Activated CD8-positive, alpha-beta memory T cell treated with anti-CD3 and anti-CD28 coated beads for 4 hours (primary cell): ENCODE data around the gene MAFB.

Experiments
- DNase-seq, 2 donors: peaks; one replicate each; pipeline ENCODE4 v3.0.0-alpha.2; 2020; ENCODE audit warnings: low read depth in 2 of 2

Gene MAFB

DNA sequence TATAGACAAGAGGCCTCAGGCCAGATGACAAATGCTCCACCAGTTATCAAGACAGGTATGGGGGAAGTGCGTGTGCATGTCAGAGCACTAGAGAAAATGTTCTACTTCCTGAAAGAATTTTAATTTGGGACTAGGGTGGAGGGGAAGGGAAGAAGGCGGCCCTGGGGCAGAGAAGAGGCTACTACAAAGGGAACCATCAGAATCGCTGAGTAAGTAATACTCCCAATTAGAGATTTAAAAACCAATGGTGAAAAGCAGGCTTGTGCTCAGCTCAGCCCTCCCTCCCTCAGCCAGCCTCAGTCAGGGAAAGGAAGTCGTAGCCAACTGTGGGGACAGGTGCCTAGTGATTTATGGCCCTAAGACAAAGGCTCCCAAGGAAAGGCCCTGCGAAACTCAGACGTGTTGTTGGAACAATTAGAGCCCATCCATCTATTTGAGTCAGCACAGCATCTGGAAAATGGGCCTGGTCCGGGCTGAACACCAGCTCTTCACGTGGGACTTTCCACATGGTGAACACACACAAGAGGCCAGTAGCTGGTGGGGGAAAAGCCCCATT is 15.0 kb upstream of the MAFB start:
- no peak for DNase-seq

DNA sequence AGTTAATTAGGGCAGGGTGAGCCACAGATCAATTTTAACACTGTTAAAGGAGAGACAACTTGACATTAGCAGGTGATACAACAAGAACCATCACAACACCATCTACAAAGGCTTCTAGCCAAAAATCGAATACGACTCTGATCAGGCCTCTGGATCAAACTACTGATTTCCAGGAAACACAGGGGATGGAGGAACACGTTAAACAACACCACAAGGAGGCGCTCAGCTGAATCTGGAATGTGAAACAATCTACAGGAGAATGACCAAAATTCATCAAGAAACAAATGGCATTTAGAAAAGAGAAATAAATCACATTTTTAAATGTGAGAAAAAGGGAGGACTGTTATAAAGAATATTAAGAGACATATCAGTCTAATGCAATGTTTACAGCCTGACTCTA is 13.5 kb upstream of the MAFB start:
- DNase-seq: no peak

DNA sequence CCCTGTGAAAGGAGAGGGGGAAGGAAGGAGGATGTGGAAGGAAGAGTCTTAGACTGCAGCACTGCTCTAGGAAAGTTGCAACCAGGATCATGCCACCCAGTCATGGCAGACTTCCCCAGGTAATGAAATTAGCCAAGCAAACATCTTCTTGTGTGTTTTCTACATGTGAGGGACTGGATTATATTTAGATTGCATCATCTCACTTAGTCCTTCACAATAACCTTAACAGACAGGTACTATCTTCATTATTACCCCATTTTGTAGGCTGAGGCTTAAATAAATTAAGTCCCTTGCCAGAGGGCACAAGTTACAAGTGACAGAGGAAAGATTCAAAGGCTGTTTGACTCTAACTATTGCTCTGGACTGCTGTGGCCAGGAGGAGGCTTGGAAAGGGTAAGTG is 9.7 kb upstream of the MAFB start:
- no peak for DNase-seq

DNA sequence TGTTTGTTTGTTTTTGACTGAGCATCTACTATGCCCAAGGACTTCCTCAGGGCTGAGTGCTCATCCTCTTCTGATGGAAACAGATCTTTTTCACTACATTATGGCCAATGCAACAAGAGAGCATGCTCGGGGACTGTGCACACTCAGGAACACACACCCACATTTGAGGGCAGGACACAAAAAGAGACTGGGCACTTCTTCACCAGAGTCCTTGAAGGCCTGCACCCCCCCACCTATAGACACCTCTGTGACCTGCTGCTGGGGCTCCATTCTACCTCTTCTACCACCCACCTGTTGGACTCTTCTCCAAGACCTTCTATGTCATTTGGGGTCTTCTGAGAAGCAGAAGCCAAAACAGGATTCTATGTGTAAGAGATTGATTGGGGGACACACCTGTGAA is 9.2 kb upstream of the MAFB start:
- DNase-seq: no peak

DNA sequence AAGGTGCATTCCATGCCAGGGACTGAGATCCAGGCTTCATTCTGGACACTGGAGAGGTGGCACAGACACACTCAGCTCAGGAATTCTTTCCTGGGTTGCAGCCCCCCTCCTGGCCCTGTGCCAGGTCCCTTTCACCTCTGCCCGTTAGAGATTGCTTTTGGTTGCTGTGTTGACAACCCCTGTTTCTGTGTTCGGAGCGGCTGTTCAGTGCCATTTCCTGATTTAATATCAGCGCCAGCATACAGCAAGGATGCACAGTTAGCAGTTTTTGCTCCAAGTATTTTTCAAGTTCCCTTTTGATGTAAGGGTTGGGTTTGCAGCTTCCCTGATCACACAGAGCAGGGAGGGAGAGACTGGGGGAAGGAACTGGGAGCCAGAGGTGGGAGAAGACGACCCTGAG is 8.5 kb upstream of the MAFB start:
- no peak for DNase-seq

DNA sequence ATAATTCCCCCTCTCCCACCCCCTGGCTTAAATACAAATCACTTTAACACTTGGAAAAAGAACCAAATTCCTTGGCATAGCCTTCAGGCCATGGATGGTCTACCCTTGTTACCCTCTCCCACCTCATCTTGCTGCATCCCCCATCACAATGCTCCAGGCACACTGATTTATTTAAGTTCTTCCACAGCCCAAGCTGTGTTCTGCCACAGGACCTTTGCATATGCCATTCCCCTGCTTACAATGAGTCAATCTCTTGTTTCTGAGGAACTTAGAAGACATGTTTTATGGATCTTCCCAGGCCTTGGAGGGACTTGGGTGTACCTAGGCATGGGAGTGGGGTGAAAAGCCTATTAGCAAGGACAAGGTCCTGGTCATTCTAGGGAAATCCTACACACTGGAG is 6.2 kb upstream of the MAFB start:
- DNase-seq: no peak

DNA sequence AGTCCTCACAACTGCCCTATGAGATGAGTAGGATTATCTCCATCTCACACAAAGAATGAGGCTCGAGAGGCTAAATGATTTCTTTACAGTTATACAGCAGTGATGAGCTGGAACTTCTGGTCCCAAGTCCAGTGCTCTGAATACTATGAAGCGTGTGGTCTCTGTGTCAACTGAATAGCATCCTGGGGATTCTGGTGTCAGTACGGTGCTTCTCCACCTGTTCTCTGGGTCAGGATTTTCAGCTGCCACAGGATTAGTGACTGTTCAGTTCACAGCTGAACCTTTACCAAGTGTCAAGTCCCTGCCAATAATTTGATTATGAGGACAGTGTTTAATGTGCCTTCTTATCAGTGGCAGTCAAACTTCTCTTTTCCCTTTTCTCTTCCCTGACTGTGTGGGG is 5.2 kb upstream of the MAFB start:
- no peak for DNase-seq

DNA sequence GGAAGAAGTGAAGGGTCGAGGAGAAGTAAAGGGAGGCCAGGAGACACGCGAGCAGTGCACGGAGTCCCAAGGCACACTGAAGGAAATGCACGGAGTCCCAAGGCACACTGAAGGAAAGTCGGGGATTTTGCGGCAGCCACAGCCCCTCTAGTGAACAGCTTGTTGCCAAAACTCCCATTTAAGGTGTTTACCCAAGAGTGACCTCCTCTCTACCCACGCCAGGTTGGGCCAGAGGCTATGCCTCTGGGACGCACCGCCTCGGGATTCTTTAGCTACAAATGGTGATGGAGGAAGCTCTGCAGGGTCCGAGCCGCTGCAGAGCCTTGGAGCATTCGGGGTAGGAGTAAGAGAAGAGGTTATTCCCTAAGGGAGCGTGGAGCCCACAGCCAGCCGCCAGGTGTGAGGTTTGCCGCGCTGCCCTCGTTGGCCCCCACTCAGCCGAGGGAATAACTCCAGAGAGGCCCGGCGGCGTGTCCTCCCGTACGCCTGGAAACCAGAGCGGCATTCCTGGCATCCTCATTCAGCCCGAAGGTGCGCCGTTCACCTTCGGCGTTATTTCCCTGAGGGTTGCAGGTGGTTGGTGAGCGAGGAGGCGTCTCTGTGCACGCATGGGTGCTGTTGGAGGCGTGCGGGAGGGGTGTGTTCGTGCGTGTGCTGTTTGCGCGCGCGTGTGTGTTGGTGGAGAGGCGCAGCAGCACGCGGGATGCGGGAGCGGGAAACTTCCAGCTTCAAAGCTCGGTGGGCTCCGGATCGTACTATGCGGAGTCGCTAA is 3.4 kb upstream of the MAFB start:
- DNase-seq: no peak

DNA sequence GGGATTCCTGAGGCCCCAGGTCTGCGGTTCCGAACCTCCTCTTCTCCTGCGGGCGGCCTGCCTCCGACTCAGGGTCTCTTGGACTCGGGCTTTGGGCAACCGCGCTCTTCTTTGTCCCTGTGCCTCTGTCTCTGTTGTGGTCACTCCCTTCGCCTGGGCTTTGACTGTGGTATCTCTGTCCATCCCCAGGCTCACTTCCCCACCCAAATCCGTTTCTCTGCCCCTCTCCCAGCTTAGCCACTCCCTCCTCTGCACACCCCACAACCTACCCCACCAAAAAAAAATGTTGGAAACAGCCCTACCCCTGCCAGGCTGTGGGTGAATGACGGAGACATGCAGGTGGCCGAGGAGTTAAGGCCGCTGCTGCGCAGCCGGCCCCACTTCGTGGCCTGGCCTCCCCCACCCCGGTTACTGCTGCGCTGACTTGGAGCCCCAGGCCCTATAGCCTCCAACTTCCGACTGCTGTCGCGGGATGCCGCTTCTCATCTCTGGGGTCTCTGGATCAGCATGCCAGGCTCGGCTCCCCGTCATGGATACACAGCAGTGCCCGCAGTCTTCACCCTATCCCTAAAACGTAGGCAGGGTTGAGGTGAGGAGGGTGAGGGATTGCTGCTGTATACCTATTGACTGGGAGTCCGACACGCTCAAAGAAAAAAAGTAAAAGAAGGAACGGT is 2.7 kb upstream of the MAFB start:
- DNase-seq: no peak

DNA sequence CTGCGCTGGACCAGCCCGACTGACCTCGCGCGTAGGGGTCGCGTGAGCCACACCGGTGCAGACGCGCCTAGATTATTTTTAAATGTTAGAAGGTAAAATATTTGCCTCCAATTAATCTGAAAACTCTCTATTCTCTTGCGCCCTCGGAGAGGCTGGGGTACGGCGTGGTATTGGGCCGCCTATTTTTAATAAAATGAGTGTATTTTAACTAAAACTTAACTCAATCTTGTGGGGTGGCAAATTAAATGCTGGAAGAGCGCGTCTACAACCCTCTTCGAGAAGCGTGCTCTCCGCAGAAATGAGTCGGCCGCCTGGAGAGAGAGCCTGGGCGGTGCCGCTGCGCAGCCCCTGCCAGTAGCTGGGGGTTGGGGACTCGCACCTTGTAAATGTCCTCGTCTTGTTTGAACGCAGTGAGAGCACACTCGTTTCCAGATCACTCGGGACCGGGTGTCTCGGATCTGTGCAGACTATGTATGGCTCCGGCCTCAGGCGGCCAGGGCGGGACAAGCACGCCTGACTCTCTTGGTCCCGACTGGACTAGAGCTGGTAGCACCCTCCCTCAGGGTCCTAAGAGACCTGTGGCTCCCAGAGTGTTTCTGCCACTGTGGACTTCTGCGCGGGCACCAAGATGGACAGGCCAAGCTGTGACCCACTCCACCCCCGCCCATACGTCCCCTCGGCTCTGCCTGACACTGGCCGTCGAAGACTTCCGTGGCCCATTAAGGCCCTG is 2.0 kb upstream of the MAFB start:
- no peak for DNase-seq

DNA sequence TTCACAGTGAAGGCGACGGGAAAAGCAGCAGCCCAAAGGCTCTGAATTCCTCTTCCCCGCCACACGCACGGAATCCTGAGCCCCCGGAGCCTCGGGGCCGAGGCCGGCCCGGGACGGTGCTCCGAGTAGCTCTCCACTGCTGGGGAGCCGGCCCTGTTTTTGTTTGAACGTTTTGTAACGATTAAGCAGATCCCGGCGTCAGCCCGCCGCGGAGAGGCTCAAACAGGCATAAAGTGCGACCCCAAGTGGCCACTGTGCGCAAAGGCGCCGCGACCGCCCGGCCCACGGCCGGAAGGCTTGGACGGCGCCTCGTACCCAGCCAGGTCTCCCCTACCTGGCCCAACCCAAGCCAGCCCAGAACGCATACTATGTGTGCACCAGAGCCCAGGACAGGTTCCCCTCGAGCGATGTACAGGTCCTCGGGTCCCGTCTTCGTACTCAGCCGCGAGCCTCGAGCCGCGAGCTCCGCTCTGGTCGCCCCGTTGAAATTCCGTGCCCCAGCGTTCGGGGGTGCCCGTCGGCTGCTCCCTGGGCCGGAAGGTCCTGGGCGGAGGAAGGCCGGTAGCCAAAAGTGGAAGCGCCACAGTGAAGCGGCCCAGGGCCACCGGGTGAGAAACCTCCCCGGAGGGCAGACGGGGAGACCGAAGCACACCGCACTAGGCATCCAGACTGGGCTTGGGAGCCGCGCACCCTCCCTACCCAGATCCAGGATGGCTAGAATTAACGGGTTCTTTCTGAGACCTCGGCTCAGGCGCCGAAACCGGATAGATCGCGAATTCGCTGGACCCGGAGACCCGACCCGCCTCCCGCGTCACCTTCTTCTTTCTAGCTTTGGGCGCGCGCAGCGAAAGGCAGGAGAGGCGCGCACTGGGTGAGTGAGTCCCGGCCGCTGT is 1.2 kb upstream of the MAFB start:
- peak; percentile 7 to 8 for DNase-seq

DNA sequence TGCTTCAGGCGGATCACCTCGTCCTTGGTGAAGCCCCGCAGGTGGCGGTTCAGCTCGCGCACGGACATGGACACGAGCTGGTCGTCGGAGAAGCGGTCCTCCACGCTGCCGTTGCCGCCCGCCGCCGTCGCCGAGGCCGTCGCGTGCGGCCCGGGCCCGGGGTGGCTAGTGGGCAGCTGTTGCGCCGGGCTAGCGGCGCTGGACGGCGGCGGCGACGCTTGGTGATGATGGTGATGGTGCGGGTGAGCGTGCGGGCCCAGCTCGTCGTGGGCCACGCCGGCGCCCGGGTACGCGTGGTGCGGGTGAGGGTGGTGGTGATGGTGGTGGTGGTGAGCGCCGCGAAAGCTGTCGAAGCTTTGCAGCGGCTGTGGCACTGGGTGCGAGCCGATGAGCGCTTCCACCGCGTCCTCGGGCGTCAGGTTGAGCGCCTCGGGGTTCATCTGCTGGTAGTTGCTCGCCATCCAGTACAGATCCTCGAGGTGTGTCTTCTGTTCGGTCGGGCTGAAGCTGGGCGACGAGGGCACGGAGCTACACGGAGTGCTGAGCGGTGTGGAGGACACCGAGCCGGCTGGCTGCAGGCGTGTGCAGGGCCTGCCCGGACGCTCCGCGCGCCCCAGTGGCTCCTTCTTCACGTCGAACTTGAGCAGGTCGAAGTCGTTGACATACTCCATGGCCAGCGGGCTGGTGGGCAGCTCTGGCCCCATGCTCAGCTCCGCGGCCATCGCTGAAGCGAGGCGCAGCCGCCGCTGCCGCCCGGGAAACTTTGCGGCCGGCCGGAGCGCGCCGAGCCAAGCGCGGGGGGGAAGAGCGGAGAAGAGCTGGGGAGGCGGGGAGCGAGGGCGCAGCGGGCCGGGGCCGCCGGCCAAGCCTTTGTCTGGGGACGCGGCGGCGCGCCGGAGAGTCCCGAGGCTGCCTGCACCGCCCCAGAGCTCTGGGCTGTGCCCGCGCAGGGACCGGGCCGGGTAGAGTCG is 622 bp downstream of the MAFB start:
- DNase-seq: no peak

DNA sequence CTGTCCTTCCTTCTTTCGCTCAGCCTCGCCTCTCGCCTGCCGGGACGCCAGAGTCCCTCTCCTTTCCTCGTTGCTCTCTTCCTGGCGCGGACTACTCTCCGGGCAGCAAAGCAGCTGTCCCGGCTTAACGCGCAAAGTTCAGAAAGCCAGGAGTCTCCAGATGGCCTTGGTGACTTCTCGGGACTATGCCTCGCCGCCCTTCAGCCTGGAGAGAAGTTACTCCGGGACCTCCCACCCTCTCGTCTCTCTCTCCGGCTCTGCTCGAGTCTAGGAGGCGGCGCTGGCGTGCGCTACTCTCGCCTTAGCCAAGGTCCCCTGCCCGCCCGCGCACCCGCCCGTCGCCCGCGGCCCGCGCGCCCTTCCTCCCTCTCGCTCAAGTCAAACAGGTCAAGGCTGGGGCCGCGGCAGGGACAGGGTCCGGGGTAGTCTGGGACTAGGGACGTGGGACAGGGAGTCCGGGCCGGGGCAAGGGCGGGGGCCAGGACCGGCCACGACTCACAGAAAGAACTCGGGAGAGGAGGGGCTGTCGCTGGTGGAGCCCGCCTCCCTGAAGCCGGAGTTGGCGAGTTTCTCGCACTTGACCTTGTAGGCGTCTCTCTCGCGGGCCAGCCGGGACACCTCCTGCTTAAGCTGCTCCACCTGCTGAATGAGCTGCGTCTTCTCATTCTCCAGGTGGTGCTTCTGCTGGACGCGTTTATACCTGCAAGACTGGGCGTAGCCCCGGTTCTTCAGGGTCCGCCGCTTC is 1.5 kb downstream of the MAFB start:
- no peak for DNase-seq

DNA sequence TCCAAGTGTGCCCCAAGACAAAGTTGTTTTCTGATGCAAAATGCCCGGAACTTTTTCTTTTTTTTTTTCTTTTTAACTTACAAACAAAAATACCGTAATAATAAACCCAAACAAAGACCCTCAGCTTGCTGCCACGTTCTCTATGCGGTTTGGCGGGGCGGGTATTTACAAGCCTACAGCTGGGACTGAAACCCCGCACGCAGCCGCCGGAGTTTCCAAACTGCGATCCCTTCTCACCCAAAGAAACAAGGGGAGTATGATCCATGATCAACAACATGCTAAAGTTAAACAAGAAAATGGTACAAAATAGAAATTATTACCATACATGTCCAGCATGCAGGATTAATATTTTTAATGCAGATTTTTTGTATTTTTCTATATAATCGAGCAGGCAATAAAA is 2.1 kb downstream of the MAFB start:
- DNase-seq: no peak

DNA sequence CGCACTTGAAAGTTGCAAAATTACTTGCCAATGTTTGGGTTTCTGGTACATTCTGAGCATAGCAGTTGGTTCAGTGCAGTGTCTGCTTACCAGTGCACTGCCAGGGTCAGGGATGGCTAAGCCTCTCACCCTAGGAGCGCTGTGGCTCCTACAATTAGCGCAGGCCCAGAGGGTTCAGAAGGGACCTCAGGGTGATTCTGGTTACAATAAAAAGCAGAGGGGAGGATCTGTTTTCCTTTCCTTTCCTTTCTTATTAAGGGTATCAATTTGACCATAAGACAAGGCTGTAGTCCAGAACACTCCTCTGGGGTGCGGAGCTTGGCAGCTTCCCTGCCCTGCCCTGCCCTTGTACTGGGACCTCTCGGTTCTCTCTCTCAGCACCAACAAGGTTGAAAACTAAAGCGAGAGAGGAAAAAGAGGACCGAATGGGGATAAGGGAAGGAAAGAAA is 2.6 kb downstream of the MAFB start:
- no peak for DNase-seq

DNA sequence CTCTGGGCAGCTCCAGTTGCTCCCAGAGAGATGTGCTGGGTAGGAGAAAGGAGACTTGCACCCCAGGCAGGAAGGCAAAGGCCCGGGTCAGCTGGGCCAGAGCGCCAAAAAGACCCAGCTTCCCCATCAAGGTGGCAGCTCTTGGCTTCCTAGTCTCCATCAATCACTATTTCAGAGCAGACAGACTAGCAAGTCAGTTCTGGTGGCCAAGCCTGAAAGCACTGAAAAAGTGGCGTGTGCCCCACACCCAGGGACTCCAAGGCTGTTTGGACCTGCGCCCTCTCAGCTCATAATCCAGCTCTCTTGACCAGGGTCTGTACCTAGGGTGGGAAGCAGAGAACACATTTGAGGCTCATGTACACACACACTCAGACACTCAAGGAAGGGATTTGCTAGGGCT is 3.7 kb downstream of the MAFB start:
- DNase-seq: no peak

DNA sequence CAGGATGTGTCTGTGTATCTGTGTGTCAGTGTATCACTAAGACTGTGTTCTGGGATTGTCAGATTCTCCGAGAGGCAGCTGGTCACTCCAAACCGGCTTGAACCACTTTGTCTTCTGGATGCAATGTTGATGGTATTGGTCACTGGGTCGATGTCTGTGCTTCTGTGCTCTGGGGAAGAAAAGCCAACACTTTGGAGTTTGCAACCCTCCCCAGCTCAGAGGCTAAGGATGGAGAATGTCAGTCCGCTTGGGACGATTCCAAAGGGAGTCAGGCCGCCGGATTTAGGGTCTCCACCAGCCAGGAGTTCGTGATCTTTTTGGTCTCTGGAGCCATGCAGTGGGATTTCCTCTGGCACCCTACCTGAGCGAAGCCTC is 5.2 kb downstream of the MAFB start:
- no peak for DNase-seq

DNA sequence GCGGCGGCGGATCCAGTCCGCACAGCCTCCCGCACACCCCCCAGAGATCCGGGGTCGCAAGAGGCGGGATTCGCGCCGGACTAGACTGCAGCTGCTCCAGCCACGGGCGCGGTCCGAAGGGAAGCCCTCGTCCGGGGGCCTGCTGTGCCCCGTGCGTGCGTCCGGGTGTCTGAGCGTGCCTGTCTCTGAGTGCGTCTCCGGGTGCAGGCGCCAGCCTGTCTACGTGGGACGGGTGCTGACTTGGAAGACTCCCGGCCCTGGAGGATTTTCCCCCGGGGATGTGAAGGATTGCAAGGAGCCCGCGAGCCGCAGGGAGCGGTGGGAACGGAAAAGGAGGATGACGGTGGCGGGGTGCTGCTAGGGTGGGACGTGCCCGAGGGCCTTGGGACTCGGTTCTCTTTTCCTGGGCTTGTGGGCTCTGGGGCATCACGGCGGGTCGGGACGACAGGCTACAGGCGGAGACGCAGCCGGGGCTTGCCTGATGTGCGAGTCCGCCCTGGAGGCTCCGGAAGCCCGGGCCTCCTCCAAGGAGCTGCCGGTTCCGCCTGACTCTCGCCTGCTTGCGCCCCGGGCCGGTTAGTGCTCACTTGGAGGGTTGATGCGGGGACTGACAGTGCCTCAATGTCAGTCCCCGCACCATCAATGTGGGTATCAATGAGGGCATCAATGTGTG is 5.7 kb downstream of the MAFB start:
- no peak for DNase-seq
